ENCODE data around the gene BEGAIN. TPM values are rescaled to one million over a fixed set of nuclear protein-coding genes. Genes with fewer than 3 reads are reported as not detected.

BEGAIN gene
- total RNA-seq, 6 experiments from 2014 or later, result 0.05 to 0.20 (median 0.14) TPM; not detected in 1

GRCh38 chr14:100573002-100573756 is 14.0 kb downstream of the BEGAIN start:
- Mint-ChIP-seq H3K27me3 (ENCODE audit: insufficient read depth) (peaks cover 28% of the 10 kb centered on the region), H3K4me1 (ENCODE audit: low read depth) (no peaks in the 10 kb centered on the region), H3K36me3 (ENCODE audit: low read depth) (no peaks in the 10 kb centered on the region), H3K4me3 (no peak overlapping the region), H3K27ac (no peak overlapping the region), H3K9me3 (no peaks in the 10 kb centered on the region)
- no peak for TF ChIP-seq CTCF (IDR thresholded peaks at IDR 0.05)
- DNase-seq, result no peak

- peaks cover 28% of the 10 kb centered on the region for H3K27me3 Mint-ChIP-seq (ENCODE audit: insufficient read depth)
- TF ChIP-seq CTCF (IDR thresholded peaks at IDR 0.05), result no peak
- no peaks in the 10 kb centered on the region for H3K9me3 Mint-ChIP-seq
- no peaks in the 10 kb centered on the region for H3K4me1 Mint-ChIP-seq (ENCODE audit: low read depth)
- no peaks in the 10 kb centered on the region for H3K36me3 Mint-ChIP-seq (ENCODE audit: low read depth)
- no peak overlapping the region for H3K27ac Mint-ChIP-seq
- DNase-seq, result no peak
- no peak overlapping the region for H3K4me3 Mint-ChIP-seq
These were observed 14.7 kb downstream of the BEGAIN start for GRCh38 chr14:100572543-100572942.

DNA sequence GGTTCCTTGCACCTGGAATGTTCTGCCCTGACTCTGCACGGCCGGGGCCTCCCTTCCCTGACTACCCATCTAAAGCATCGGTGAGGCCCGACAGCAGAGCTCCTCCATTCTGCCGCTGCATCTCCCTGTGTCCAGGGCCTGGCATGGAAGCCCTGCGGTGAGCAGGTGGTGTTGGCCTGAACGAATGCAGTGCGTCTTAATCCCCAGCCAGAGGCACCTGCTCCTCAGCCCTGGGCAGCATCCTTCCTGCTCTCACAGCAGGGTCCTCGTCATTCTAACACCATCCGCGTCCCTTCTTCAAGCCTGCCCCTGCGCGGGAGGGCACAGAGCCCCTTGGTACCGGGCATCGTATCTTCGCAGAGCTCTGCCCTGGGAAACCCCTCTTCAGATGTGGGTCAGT is 15.4 kb downstream of the BEGAIN start:
- no peaks in the 10 kb centered on the region for H3K4me1 Mint-ChIP-seq (ENCODE audit: low read depth)
- H3K27ac Mint-ChIP-seq, result no peak overlapping the region
- DNase-seq, result no peak
- H3K4me3 Mint-ChIP-seq, result no peak overlapping the region
- H3K36me3 Mint-ChIP-seq (ENCODE audit: low read depth), result no peaks in the 10 kb centered on the region
- no peak for TF ChIP-seq CTCF (IDR thresholded peaks at IDR 0.05)
- H3K27me3 Mint-ChIP-seq (ENCODE audit: insufficient read depth), result peaks cover 32% of the 10 kb centered on the region
- H3K9me3 Mint-ChIP-seq, result no peaks in the 10 kb centered on the region

DNA sequence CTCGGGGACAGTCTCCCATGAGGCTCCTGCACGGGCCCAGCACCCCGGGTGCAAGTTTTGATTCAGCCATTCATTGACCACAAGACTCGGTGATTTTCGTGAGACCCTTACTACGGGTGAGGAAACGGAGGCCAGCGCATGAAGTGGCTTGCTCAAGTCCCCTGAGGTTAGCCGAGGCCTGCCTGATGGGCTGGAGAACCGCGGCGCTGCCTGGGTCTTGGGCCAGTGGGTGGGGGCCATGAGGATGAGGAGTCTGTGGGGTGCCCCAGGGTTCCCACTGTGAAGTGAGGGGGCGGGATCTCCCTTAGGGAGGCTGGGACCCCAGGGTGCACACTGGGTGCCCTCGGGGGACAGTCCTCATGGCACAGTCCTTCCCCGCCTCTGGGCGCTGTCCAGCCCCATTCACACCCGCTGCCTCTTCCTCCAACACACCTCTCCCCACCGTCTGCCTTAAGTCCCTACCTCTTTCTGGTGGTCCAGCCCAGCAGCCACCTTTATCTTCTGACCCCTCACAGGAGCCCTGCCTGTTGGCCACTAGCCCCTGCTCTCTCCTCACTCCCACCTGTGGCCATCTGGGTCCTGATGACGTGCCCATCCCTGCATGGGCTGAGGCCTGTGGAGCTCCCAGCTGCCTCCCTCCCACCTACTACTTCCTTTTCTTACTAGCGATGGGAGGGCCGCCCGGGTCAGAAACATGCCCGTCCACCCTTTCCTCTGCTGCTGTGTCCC is 16.3 kb downstream of the BEGAIN start:
- Mint-ChIP-seq H3K4me1 (ENCODE audit: low read depth) (no peaks in the 10 kb centered on the region), H3K27me3 (ENCODE audit: insufficient read depth) (peaks cover 36% of the 10 kb centered on the region), H3K27ac (no peak overlapping the region), H3K36me3 (ENCODE audit: low read depth) (no peaks in the 10 kb centered on the region), H3K4me3 (no peak overlapping the region), H3K9me3 (no peaks in the 10 kb centered on the region)
- no peak for TF ChIP-seq CTCF (IDR thresholded peaks at IDR 0.05)
- DNase-seq, result no peak

GRCh38 chr14:100569734-100570286 is 17.4 kb downstream of the BEGAIN start:
- Mint-ChIP-seq H3K9me3 (no peaks in the 10 kb centered on the region), H3K36me3 (ENCODE audit: low read depth) (no peaks in the 10 kb centered on the region), H3K4me1 (ENCODE audit: low read depth) (no peaks in the 10 kb centered on the region), H3K27ac (no peak overlapping the region), H3K4me3 (no peak overlapping the region), H3K27me3 (ENCODE audit: insufficient read depth) (peaks cover 40% of the 10 kb centered on the region)
- no peak for TF ChIP-seq CTCF (IDR thresholded peaks at IDR 0.05)
- DNase-seq, result no peak

Measured in HFFc6 (cell line).